Thymus (tissue), 11 donors: Measurements from ENCODE around the gene C19orf81. TPM values are rescaled to one million over a fixed set of nuclear protein-coding genes. Genes with fewer than 3 reads are reported as not detected.

Source experiments
- DNase-seq, 9 donors: peaks; one replicate each; pipeline ENCODE4 v3.0.0-alpha.2; 2013; ENCODE audit warnings: low spot score in 9 of 9, low read depth in 6 of 9, missing footprints in 1 of 9
- H3K27ac ChIP-seq, 2 donors: one replicate each; pipeline ENCODE4 v1.5.1; 2013; ENCODE audit warnings: control low read depth in 1 of 2, low read depth in 1 of 2, low read length in 1 of 2, mild to moderate bottlenecking in 1 of 2, moderate library complexity in 1 of 2
- H3K27me3 ChIP-seq, 2 donors: one replicate each; pipeline ENCODE4 v1.5.1; 2013; ENCODE audit warnings: low read length in 1 of 2; ENCODE audit not compliant: control insufficient read depth in 2 of 2, insufficient read depth in 1 of 2
- H3K36me3 ChIP-seq, 2 donors: one replicate each; pipeline ENCODE4 v1.5.1; 2013; ENCODE audit warnings: low read length in 1 of 2, mild to moderate bottlenecking in 1 of 2, moderate library complexity in 1 of 2; ENCODE audit not compliant: control insufficient read depth in 2 of 2, insufficient read depth in 2 of 2
- H3K4me1 ChIP-seq, 2 donors: one replicate each; pipeline ENCODE4 v1.5.1; 2013; ENCODE audit warnings: low read length in 2 of 2; ENCODE audit not compliant: control insufficient read depth in 2 of 2, insufficient read depth in 2 of 2
- H3K4me3 ChIP-seq, 2 donors: one replicate each; pipeline ENCODE4 v1.5.1; 2013; ENCODE audit warnings: low read length in 2 of 2, control low read depth in 1 of 2, mild to moderate bottlenecking in 1 of 2
- H3K9me3 ChIP-seq, 2 donors: one replicate each; pipeline ENCODE4 v1.5.1; 2013; ENCODE audit warnings: low read length in 1 of 2, mild to moderate bottlenecking in 1 of 2; ENCODE audit not compliant: control insufficient read depth in 2 of 2, insufficient read depth in 1 of 2
- WGBS: extraction: QIAGEN DNeasy Blood & Tissue Kit; methylation state at CpG from one replicate; pipeline ENCODE4 v1.1.7; 2013; 5-methylcytosine and 5-hydroxymethylcytosine counted together
- polyA plus RNA-seq: library from polyadenylated mRNA; stranded (reverse); fragments of 200-250 nt; gene quantifications from one replicate; pipeline ENCODE4 v1.2.3, GENCODE V29; 2013
- total RNA-seq: library from RNA; stranded (reverse); fragments of 120-200 nt; gene quantifications from one replicate; pipeline ENCODE4 v1.2.4, GENCODE V29; 2013
- donor health status: healthy.

Gene C19orf81
- total and polyA plus RNA-seq, 2 donors = 0.61 TPM; not detected in 1

- no peak overlapping the region for H3K4me3 ChIP-seq
- no peaks in the 10 kb centered on the region for H3K4me1 ChIP-seq
- no peaks in the 10 kb centered on the region for H3K9me3 ChIP-seq
- H3K36me3 ChIP-seq = no peaks in the 10 kb centered on the region
- H3K27ac ChIP-seq = no peak overlapping the region
- 95% methylated on average over 13 of the region's 13 CpGs for WGBS
- no peak for DNase-seq
- peaks cover 10 to 40% of the 10 kb centered on the region in 2 donors for H3K27me3 ChIP-seq
Observed at GRCh38 chr19:50701367-50701985, 52.2 kb downstream of the C19orf81 start.

GRCh38 chr19:50702158-50702870 is 53.1 kb downstream of the C19orf81 start:
- no peak for DNase-seq
- H3K9me3 ChIP-seq = no peaks in the 10 kb centered on the region
- H3K36me3 ChIP-seq = no peaks in the 10 kb centered on the region
- H3K27me3 ChIP-seq = peaks cover 7 to 36% of the 10 kb centered on the region in 2 donors
- no peak overlapping the region for H3K27ac ChIP-seq
- no peak overlapping the region for H3K4me3 ChIP-seq
- 77% methylated on average over 23 of the region's 23 CpGs for WGBS
- H3K4me1 ChIP-seq = no peaks in the 10 kb centered on the region

GRCh38 chr19:50702871-50703829 is 53.9 kb downstream of the C19orf81 start:
- DNase-seq = no peak
- H3K4me1 ChIP-seq = no peaks in the 10 kb centered on the region
- H3K27me3 ChIP-seq = peaks cover 7 to 32% of the 10 kb centered on the region in 2 donors
- 68% methylated on average over 47 of the region's 47 CpGs for WGBS
- no peaks in the 10 kb centered on the region for H3K9me3 ChIP-seq
- no peak overlapping the region for H3K27ac ChIP-seq
- no peak overlapping the region for H3K4me3 ChIP-seq
- H3K36me3 ChIP-seq = no peaks in the 10 kb centered on the region

- WGBS = 35% methylated on average over 22 of the region's 22 CpGs
Observed at GRCh38 chr19:50703915-50704796, 54.9 kb downstream of the C19orf81 start.

GRCh38 chr19:50705422-50706019 is 56.3 kb downstream of the C19orf81 start:
- Histone ChIP-seq H3K4me3 (no peak overlapping the region), H3K27ac (no peak overlapping the region), H3K27me3 (peaks cover 7 to 29% of the 10 kb centered on the region in 2 donors), H3K36me3 (no peaks in the 10 kb centered on the region), H3K4me1 (no peaks in the 10 kb centered on the region), H3K9me3 (no peaks in the 10 kb centered on the region)
- 42% methylated on average over 9 of the region's 9 CpGs for WGBS
- peak in 2 of 9 donors; percentile 49 to 51 for DNase-seq

More at GRCh38 chr19:50703915-50704796, 54.9 kb downstream of the C19orf81 start:
- Histone ChIP-seq H3K27ac (no peak overlapping the region), H3K4me3 (no peak overlapping the region), H3K27me3 (peaks cover 7 to 29% of the 10 kb centered on the region in 2 donors), H3K4me1 (no peaks in the 10 kb centered on the region), H3K36me3 (no peaks in the 10 kb centered on the region), H3K9me3 (no peaks in the 10 kb centered on the region)
- DNase-seq = no peak

- no peak for DNase-seq
- peaks cover 7 to 29% of the 10 kb centered on the region in 2 donors for H3K27me3 ChIP-seq
- 73% methylated on average over 5 of the region's 5 CpGs for WGBS
Observed at GRCh38 chr19:50706387-50706786, 57.1 kb downstream of the C19orf81 start.

GRCh38 chr19:50708179-50708879 is 59.1 kb downstream of the C19orf81 start:
- no peak overlapping the region for H3K4me3 ChIP-seq
- no peaks in the 10 kb centered on the region for H3K36me3 ChIP-seq
- peaks cover 3 to 17% of the 10 kb centered on the region in 2 donors for H3K27me3 ChIP-seq
- DNase-seq = no peak
- 74% methylated on average over 12 of the region's 12 CpGs for WGBS
- no peaks in the 10 kb centered on the region for H3K9me3 ChIP-seq
- no peak overlapping the region for H3K27ac ChIP-seq
- peaks cover 10 to 16% of the 10 kb centered on the region in 2 donors for H3K4me1 ChIP-seq

More at GRCh38 chr19:50706387-50706786, 57.1 kb downstream of the C19orf81 start:
- no peaks in the 10 kb centered on the region for H3K4me1 ChIP-seq
- H3K9me3 ChIP-seq = no peaks in the 10 kb centered on the region
- no peak overlapping the region for H3K27ac ChIP-seq
- H3K36me3 ChIP-seq = no peaks in the 10 kb centered on the region
- H3K4me3 ChIP-seq = no peak overlapping the region
